SU-DHL-6 (cell line): Measurements from ENCODE around the gene GPC3.

ENCODE experiments used
- CTCF ChIP-seq: fragments of 200-600 bp; sonication (generic); IDR thresholded peaks from one replicate; pipeline ENCODE4 v1.5.1; 2017; ENCODE audit warnings: antibody characterized with exemption, mild to moderate bottlenecking, low read length, moderate library complexity; ENCODE audit not compliant: insufficient read depth, poor library complexity, severe bottlenecking
- EZH2phosphoT487 ChIP-seq: fragments of 200-600 bp; sonication (generic), shearing (Covaris generic); conservative IDR thresholded peaks from 2 replicates; pipeline ENCODE4 v1.6.1; 2018; ENCODE audit warnings: mild to moderate bottlenecking, antibody characterized with exemption, low read length, moderate library complexity, mixed read lengths

- TF ChIP-seq CTCF (no peak), EZH2phosphoT487 (no peak)
These were observed 461.9 kb downstream of the GPC3 start for GRCh38 chrX:133523526-133523925.
